ENCODE results near the gene TTLL5. TPM values are rescaled to one million over a fixed set of nuclear protein-coding genes. Genes with fewer than 3 reads are reported as not detected.

TTLL5 gene
- total and polyA plus RNA-seq, 10 of the 15 experiments (the other 5 are each of a cell fraction or from before 2014, with no cell fraction given): 3.2 to 25.9 (median 13.8) TPM

DNA sequence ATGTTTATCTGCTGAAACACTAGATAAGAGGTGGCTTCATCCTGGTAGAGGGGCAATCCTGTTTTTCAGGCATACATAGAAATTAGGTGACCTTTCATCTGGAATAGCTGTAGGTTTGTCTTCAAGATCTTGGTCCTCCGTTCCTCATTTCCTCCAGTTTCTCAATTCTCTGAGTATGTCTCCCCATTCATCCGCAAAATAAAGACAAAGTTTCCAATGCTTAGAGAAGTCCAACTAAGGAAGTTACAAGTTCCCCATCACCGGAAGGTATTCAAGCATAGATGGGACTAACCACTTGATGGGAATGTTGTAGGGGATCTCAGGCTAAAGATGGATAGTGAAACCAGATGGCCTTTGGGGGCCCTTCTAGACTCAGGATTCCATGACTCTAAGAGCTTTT, 34.6 kb upstream of the TTLL5 start:
- H3K9ac ChIP-seq (ENCODE audit: control insufficient read depth, insufficient read depth, low read length): no peak overlapping the region
- 97% methylated on average over 3 of the region's 3 CpGs for WGBS (ENCODE audit: insufficient coverage, insufficient replicate concordance, low lambda C conversion rate, missing lambda C conversion rate)
- H3K4me3 ChIP-seq: no peak overlapping the region
- no peak for DNase-seq (ENCODE audit: low read depth, low spot score)
- ChIA-PET SMC1A (ENCODE audit: uncharacterized antibody, unreplicated experiment) (interaction anchor here (6.3 kb wide), 1 partner anchor 49 kb away, joined by 43 read pairs; the partner anchor contains the start of gene FLVCR2), RAD21 (ENCODE audit: unreplicated experiment) (interaction anchor here (1.1 kb wide), 1 partner anchor 15 kb away, joined by 3 read pairs; no protein-coding TSS in a partner anchor), CTCF (interaction anchor here (0.9 to 4.6 kb wide), 3 partner anchors 22 to 29 kb away, joined by 3 to 33 read pairs (median 3); no protein-coding TSS in a partner anchor), POLR2A (no interaction called here)
- H3K27me3 ChIP-seq (replicated peaks in 1 of 2; ENCODE audit: control insufficient read depth in 2 of 2, insufficient read depth in 2 of 2, low read length in 1 of 2): no peaks in the 10 kb centered on the region
- no TSS peak for BruUV-seq (replicated peaks)
- no peak overlapping the region for H3K27ac ChIP-seq (ENCODE audit: control insufficient read depth, insufficient read depth)
- H2AFZ ChIP-seq (ENCODE audit: control insufficient read depth, low read depth, low read length): no peak overlapping the region
- TF ChIP-seq LARP7 (IDR thresholded peaks at IDR 0.05) (no peak), EP300 (IDR thresholded peaks at IDR 0.05; ENCODE audit: borderline replicate concordance in 1 of 2, control insufficient read depth in 1 of 2, low read depth in 2 of 2, low read length in 2 of 2) (no peak), POLR2AphosphoS5 (IDR thresholded peaks at IDR 0.05; ENCODE audit: low read length) (no peak), TCF3 (IDR thresholded peaks at IDR 0.05; ENCODE audit: borderline replicate concordance, insufficient read depth, low read depth, low read length) (no peak), HSF1 (IDR thresholded peaks at IDR 0.05; ENCODE audit: low read depth, low read length) (no peak), NRF1 (conservative IDR thresholded peaks at IDR 0.05; ENCODE audit: low read depth, low read length) (no peak), EZH2 (IDR thresholded peaks at IDR 0.05; ENCODE audit: borderline replicate concordance, control insufficient read depth, low read depth, low read length) (no peak), RFX5 (IDR thresholded peaks at IDR 0.05; ENCODE audit: low read depth, low read length) (no peak), RUNX3 (IDR thresholded peaks at IDR 0.05; ENCODE audit: low read length) (no peak), RAD51 (IDR thresholded peaks at IDR 0.05) (no peak), GABPA (IDR thresholded peaks at IDR 0.05; ENCODE audit: low read depth) (no peak), ZBTB40 (IDR thresholded peaks at IDR 0.05; ENCODE audit: borderline replicate concordance) (no peak)
- TF ChIP-seq, protein P1, sequence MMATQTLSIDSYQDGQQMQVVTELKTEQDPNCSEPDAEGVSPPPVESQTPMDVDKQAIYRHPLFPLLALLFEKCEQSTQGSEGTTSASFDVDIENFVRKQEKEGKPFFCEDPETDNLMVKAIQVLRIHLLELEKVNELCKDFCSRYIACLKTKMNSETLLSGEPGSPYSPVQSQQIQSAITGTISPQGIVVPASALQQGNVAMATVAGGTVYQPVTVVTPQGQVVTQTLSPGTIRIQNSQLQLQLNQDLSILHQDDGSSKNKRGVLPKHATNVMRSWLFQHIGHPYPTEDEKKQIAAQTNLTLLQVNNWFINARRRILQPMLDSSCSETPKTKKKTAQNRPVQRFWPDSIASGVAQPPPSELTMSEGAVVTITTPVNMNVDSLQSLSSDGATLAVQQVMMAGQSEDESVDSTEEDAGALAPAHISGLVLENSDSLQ (IDR thresholded peaks at IDR 0.05): no peak
- TF ChIP-seq, protein P2, sequence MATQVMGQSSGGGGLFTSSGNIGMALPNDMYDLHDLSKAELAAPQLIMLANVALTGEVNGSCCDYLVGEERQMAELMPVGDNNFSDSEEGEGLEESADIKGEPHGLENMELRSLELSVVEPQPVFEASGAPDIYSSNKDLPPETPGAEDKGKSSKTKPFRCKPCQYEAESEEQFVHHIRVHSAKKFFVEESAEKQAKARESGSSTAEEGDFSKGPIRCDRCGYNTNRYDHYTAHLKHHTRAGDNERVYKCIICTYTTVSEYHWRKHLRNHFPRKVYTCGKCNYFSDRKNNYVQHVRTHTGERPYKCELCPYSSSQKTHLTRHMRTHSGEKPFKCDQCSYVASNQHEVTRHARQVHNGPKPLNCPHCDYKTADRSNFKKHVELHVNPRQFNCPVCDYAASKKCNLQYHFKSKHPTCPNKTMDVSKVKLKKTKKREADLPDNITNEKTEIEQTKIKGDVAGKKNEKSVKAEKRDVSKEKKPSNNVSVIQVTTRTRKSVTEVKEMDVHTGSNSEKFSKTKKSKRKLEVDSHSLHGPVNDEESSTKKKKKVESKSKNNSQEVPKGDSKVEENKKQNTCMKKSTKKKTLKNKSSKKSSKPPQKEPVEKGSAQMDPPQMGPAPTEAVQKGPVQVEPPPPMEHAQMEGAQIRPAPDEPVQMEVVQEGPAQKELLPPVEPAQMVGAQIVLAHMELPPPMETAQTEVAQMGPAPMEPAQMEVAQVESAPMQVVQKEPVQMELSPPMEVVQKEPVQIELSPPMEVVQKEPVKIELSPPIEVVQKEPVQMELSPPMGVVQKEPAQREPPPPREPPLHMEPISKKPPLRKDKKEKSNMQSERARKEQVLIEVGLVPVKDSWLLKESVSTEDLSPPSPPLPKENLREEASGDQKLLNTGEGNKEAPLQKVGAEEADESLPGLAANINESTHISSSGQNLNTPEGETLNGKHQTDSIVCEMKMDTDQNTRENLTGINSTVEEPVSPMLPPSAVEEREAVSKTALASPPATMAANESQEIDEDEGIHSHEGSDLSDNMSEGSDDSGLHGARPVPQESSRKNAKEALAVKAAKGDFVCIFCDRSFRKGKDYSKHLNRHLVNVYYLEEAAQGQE (IDR thresholded peaks at IDR 0.05; ENCODE audit: low read depth, low read length): no peak
- no peaks in the 10 kb centered on the region; the same call in 1 of the 2 replicates for H4K20me1 ChIP-seq (ENCODE audit: control insufficient read depth, insufficient read depth)
- H3K79me2 ChIP-seq (ENCODE audit: control insufficient read depth, insufficient read depth, low read length): no peaks in the 10 kb centered on the region
- no peak for FAIRE-seq
- in situ Hi-C loops (cut with MboI) (no loop called here), intact Hi-C loops (cut with micrococcal nuclease; ENCODE audit: unreplicated experiment) (no loop called here)
- no peaks in the 10 kb centered on the region for H3K9me3 ChIP-seq (replicated peaks; ENCODE audit: control insufficient read depth, insufficient read depth, low read length)
- H3K4me1 ChIP-seq (ENCODE audit: control insufficient read depth, insufficient read depth, low read length): no peaks in the 10 kb centered on the region
- H3K4me2 ChIP-seq (ENCODE audit: control insufficient read depth, insufficient read depth): no peak overlapping the region
- ATAC-seq: no peak
- H3K36me3 ChIP-seq (ENCODE audit: control insufficient read depth in 2 of 2, insufficient read depth in 2 of 2, low read length in 1 of 2): no peaks in the 10 kb centered on the region
